ENCODE data around the gene SMIM44.
"Not testable (repeated sequence)": the region's sequence is repeated elsewhere in the genome, so short reads cannot be mapped to it uniquely, and the experiment has no call there.

Gene SMIM44

DNA sequence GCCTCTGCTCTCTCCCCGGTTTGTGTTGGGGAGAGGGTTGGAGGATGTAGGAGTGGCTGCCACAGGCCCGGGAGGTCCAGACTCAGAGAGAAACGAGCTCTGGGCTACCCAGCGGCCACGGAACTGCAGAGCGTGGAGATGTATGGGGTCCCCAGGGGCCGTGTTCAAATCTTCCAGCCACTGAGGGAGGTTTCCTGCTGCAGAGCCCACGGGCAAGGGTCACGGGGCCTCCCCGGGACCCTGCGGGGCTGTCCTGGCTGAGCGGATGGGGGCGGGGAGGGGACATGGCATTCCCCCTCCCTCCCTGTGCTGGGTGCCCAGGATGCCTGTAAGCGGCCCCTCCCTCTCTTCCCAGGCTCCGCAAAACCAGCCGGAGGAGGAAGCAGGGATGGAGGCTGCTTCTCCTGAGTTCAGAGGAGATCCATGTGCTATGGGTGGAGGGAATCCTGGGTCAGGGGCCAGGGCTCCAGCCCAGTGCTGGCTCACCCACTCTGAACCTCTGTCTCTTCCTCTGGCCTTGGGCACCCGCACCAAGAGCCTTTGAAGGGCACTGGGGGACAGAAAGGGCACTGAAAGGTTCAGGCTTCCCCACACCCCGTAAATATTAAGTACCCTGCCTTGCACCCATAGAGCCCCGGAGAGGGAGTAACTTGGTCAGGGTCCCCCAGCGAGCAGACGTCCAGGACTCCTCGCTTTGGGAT, 25.6 kb downstream of the SMIM44 start:
- no peak overlapping the region for H3K27ac Mint-ChIP-seq
- peaks cover 7% of the 10 kb centered on the region for H3K4me1 Mint-ChIP-seq
- CTCF ChIA-PET = no interaction called here

DNA sequence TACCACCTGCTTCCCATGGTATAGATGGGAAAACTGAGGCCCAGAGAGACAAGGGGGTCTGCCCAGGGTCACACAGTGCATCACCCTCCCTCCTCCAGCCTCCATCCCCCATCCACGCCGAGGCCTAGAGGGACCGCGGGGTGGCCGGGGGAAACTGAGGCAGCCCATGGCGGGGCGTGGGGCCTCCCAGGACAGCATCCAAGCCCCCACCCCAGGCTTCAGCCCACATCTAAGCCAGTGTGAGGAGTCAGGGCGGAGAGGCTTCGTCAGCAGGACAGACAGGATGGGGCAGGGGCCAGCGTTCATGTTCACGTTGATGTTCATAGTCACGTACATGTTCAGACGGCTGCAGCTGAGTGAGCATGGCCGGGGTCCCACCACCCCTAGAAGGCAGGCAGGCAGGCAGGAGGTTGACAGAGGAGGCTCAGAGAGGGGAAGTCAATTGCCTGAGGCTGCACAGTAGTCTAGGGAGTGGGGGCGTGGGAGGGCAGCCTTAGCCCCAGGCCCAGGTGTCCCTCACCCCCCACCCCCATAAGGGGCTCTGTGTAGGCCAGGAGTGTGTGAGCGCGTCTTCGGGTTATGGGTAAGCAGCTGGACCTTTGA, 26.2 kb downstream of the SMIM44 start:
- DNase-seq = no peak
- peaks cover 7% of the 10 kb centered on the region for H3K4me1 Mint-ChIP-seq
- no peak overlapping the region for H3K4me3 Mint-ChIP-seq
- no peaks in the 10 kb centered on the region for H3K27me3 Mint-ChIP-seq
- CTCF ChIA-PET = no interaction called here
- no peaks in the 10 kb centered on the region for H3K9me3 Mint-ChIP-seq
- H3K27ac Mint-ChIP-seq = no peak overlapping the region
- H3K36me3 Mint-ChIP-seq = no peaks in the 10 kb centered on the region

More for the DNA sequence above, 25.6 kb downstream of the SMIM44 start:
- H3K27me3 Mint-ChIP-seq = no peaks in the 10 kb centered on the region
- H3K4me3 Mint-ChIP-seq = no peak overlapping the region
- H3K9me3 Mint-ChIP-seq = no peaks in the 10 kb centered on the region
- H3K36me3 Mint-ChIP-seq = no peaks in the 10 kb centered on the region
- no peak for DNase-seq

DNA sequence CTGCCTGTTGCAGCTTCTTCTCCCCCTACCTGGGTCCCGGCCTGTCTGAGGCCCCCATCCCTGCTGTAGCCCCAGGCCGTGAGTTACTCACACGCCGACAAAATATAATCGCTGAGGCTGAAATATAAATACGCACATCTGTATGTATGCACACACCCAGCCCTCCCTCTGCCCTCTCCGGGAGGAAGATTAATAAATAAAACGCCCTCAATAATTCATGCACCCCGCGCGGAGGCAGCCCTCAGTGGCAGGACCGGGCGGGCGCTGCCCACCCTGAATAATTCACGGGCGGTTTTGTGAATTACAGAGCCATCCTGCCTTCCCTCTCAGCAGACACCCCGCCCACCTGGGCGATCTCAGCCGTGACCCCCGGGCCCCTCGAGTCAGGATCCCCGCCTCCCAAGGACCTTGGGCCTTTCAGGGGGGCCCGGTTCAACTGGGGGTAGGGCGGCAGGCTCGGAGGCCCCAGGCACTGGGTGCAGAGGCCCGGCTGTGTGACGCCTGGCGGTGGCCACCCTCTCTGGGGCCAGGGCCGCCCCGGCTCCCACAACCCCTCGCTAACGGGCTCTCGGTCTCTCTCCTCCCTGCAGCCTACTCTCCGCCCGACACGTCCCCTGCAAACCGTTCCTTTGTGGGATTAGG, 27.2 kb downstream of the SMIM44 start:
- CTCF ChIA-PET = no interaction called here
- peaks cover 7% of the 10 kb centered on the region for H3K4me1 Mint-ChIP-seq
- H3K27ac Mint-ChIP-seq = no peak overlapping the region
- H3K9me3 Mint-ChIP-seq = no peaks in the 10 kb centered on the region
- H3K36me3 Mint-ChIP-seq = no peaks in the 10 kb centered on the region
- no peak for DNase-seq
- H3K4me3 Mint-ChIP-seq = no peak overlapping the region
- H3K27me3 Mint-ChIP-seq = no peaks in the 10 kb centered on the region

DNA sequence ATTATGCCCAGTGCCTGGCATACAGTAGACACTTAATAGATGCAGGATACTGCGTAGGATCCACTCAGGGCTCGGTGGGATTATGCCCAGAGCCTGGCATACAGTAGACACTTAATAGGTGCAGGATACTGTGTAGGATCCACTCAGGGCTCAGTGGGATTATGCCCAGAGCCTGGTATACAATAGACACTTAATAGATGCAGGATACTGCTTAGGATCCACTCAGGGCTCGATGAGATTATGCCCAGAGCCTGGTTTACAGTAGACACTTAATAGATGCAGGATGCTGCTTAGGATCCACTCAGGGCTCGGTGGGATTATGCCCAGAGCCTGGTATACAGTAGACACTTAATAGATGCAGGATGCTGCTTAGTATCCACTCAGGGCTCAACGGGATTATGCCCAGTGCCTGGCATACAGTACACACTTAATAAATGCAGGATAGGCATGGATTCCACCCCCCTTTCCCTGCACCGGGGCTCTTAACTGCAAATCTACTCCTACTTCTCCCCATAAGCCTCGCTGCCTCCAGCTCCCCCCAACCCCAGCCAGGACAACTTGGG, 27.8 kb downstream of the SMIM44 start:
- no peaks in the 10 kb centered on the region for H3K9me3 Mint-ChIP-seq
- no peaks in the 10 kb centered on the region for H3K27me3 Mint-ChIP-seq
- H3K27ac Mint-ChIP-seq = no peak overlapping the region
- CTCF ChIA-PET = no interaction called here
- DNase-seq = no peak
- no peak overlapping the region for H3K4me3 Mint-ChIP-seq
- peaks cover 7% of the 10 kb centered on the region for H3K4me1 Mint-ChIP-seq
- H3K36me3 Mint-ChIP-seq = no peaks in the 10 kb centered on the region

DNA sequence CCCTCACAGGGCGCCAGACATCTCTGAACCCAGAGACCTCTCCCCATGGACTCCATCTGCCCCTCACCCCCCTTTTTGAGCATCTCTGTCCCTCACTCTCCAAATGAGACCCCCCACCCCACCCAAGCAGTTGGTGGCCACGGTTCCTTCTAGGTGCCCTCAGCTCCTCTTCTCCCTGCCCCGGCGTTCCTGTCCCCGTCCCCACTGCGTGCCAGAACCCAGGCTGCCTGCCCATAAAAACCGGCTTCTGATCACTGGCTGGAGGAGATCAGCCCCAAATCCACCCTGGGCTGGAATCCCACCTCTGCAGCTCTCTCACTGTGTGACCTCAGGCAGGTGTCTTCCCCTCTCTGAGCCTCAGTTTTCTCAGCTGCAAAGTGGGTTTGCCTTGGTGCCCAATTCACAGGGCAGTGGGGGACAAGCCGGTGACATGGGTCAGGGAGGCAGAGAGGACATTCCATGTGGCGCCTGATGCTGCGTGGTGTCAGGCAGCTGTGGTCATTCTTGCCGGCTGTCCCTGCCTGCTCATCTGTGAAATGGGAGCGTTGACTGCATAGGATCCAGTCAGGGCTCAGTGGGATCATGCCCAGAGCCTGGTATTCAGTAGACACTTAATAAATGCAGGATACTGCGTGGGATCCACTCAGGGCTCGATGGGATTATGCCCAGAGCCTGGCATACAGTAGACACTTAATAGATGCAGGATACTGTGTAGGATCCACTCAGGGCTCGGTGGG, 28.4 kb downstream of the SMIM44 start:
- Mint-ChIP-seq H3K9me3 (no peaks in the 10 kb centered on the region), H3K27ac (no peak overlapping the region), H3K27me3 (no peaks in the 10 kb centered on the region), H3K4me1 (peaks cover 7% of the 10 kb centered on the region), H3K4me3 (no peak overlapping the region), H3K36me3 (no peaks in the 10 kb centered on the region)
- no peak for DNase-seq
- CTCF ChIA-PET = no interaction called here

DNA sequence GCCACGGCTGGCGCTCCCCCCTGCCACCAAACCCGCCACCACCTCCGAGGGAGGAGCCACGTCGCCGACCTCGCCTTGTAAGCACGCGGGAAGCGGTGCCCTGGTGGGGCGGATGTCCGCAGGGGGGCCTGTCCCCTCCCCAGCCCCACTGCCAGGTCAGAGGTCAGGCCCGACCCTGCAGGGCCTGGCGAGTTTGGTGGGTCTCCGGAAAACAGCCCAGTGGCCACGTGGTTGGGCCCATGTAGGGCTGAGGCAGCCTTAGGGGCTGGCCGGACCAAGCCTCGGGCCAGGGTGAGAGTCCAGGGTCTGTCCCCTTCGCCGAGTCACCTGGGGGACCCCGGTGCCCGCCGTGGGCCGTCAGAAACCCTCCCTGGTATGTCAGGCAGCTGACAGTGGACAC, 29.4 kb downstream of the SMIM44 start:
- H3K9me3 Mint-ChIP-seq = no peaks in the 10 kb centered on the region
- no peaks in the 10 kb centered on the region for H3K36me3 Mint-ChIP-seq
- H3K27me3 Mint-ChIP-seq = no peaks in the 10 kb centered on the region
- CTCF ChIA-PET = no interaction called here
- H3K27ac Mint-ChIP-seq = no peak overlapping the region
- no peak for DNase-seq
- H3K4me3 Mint-ChIP-seq = no peak overlapping the region
- peaks cover 3% of the 10 kb centered on the region for H3K4me1 Mint-ChIP-seq

DNA sequence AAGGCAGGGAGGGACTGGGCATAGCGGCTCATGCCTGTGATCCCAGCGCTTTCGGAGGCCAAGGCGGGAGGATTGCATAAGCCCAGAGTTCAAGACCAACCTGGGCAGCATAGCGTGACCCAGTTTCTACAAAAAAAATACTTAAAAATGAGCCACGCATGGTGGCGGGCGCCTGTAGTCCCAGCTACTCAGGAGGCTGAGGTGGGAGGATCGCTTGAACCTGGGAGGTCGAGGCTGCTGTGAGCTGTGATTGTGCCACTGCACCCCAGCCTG, 30.4 kb downstream of the SMIM44 start:
- H3K27me3 Mint-ChIP-seq, H3K4me3 Mint-ChIP-seq, DNase-seq, CTCF ChIA-PET, H3K27ac Mint-ChIP-seq, H3K9me3 Mint-ChIP-seq, H3K4me1 Mint-ChIP-seq, H3K36me3 Mint-ChIP-seq: not testable (repeated sequence)

DNA sequence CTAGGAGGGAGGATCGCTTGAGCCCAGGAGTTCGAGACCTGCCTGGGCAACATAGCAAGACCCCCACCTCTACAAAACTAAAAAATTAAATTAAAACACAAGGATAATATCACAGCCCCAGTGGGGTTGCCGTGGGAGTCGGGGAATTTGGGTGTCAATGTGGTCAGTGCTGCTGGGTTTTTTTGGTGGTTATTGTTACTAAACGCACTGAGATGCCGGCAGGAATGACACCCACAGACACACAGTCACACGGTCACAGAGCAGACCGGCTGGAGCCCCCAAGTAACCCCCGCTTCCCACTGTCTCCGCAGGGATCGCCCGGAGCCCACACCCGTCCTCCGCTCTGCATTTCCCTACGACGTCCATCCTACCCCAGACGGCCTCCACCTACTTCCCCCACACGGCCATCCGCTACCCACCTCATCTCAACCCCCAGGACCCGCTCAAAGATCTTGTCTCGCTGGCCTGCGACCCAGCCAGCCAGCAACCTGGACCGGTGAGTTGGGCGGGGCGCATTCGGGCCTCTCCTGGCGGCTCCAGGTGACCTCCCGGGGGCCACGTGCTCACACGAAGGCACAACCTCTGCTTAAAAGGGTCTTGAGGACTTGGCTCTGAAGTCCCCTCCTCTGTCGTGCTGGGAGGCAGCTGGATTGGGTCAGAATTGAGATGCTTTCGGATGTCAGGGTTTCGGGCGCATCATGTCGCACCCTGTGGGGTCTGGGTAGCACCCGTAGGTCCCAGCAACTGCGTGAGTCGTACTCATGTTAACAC, 30.9 kb downstream of the SMIM44 start:
- no peak for DNase-seq
- H3K4me1 Mint-ChIP-seq = no peaks in the 10 kb centered on the region
- no peaks in the 10 kb centered on the region for H3K9me3 Mint-ChIP-seq
- CTCF ChIA-PET = no interaction called here
- H3K36me3 Mint-ChIP-seq = no peaks in the 10 kb centered on the region
- H3K27me3 Mint-ChIP-seq = no peaks in the 10 kb centered on the region
- no peak overlapping the region for H3K27ac Mint-ChIP-seq
- H3K4me3 Mint-ChIP-seq = no peak overlapping the region

DNA sequence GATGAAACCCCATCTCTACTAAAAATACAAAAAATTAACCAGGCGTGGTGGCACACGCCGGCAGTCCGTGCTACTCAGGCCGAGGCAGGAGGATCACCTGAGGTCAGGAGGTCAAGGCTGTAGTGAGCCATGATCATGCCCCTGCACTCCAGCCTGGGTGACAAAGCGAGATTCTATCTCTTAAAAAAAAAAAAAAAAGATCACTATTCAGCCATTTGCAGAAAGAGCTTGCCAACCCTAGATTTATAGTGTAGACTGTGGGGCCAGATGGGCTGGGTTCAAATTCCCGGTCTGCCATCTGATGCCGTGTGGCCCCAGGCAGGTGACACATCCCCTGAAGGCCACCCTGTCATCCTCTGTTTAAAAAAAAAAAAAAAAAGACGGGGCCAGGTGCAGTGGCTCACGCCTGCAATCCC, 31.8 kb downstream of the SMIM44 start:
- Mint-ChIP-seq H3K4me3 (no peak overlapping the region), H3K9me3 (no peaks in the 10 kb centered on the region), H3K27ac (no peak overlapping the region), H3K36me3 (no peaks in the 10 kb centered on the region), H3K27me3 (no peaks in the 10 kb centered on the region), H3K4me1 (no peaks in the 10 kb centered on the region)
- CTCF ChIA-PET = no interaction called here
- no peak for DNase-seq

DNA sequence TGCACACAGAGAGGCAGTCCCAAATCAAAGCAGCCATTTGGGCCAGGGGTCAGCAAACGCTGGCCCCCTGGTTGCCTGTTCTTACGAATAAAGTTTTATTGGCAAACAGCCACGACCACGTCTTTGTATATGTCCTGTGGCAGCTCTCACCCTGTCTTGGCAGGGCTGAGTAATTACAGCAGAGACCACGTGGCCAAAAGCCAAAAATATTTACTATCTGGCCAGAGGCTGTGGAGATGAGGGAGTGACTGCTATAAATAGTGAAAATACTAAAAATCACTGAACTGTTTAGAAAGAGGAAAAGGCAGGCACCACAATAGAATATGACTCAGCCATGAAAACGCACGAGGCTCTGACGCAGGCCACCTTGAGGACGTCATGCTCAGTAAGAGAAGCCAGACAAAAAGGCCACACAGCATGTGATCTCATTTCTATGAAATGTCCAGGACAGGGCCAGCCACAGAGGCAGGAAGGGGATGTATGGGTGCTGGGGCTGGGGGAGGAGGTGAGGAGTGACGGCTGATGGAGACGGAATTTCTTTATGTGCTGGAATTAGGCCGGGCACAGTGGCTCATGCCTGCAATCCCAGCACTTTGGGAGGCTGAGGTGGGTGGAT, 32.3 kb downstream of the SMIM44 start:
- CTCF ChIA-PET = no interaction called here
- Mint-ChIP-seq H3K9me3 (no peaks in the 10 kb centered on the region), H3K27me3 (no peaks in the 10 kb centered on the region), H3K4me3 (no peak overlapping the region), H3K4me1 (no peaks in the 10 kb centered on the region), H3K36me3 (no peaks in the 10 kb centered on the region), H3K27ac (no peak overlapping the region)
- no peak for DNase-seq

DNA sequence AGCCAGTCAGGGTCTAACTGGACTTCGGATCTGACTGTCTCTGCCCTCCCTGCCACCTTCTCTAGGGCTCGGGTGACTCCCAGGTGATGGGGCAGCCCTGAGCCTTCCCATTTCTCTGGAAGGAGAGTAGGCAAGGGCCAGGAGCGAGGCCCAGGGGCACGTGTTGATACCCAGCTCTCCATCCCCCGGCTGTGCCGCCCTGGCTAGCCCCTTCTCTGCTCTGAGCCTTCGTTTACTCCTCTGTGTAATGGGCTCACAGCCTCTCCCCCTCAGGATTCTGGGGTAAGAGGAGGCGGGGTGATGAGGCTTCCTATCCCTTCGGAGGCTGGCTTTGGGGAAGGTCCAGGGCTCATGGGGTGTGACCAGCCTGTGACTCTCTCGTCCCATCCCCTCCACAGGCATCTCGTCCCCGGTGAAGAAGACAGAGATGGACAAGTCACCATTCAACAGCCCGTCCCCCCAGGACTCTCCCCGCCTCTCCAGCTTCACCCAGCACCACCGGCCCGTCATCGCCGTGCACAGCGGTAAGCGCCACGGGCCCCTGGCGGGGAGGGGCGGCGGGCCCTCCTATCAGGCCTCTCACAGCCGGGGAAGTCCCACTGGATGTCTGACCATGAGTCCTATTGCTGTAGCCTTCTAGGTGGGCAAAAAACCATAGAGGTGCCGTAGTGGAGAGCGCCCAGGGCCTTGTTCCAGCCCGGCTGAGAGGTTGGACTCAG, 34.5 kb downstream of the SMIM44 start:
- Mint-ChIP-seq H3K27me3 (no peaks in the 10 kb centered on the region), H3K36me3 (no peaks in the 10 kb centered on the region), H3K4me3 (no peak overlapping the region), H3K9me3 (no peaks in the 10 kb centered on the region), H3K27ac (no peak overlapping the region), H3K4me1 (peaks cover 5% of the 10 kb centered on the region)
- CTCF ChIA-PET = interaction anchor here (0.6 kb wide), 1 partner anchor 387 kb away, joined by 3 read pairs; no protein-coding TSS in a partner anchor
- no peak for DNase-seq

DNA sequence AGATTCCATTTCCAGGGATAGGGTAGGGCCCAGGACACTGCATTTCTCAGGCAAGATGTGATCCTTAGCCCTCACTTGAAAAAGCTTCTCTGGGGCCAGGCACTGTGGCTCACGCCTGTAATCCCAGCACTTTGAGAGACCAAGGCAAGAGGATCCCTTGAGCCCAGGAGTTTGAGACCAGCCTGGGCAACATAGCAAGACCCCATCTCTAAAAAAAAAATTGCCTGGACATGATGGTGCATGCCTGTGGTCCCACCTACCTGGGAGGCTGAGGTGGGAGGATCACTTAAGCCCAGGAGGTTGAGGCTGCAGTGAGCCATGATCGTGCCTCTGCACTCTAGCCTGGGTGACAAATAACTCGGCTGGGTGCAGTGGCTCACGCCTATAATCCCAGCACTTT, 36.6 kb downstream of the SMIM44 start:
- H3K9me3 Mint-ChIP-seq, H3K4me1 Mint-ChIP-seq, H3K27ac Mint-ChIP-seq, H3K4me3 Mint-ChIP-seq, H3K27me3 Mint-ChIP-seq, DNase-seq, H3K36me3 Mint-ChIP-seq: not testable (repeated sequence)
- CTCF ChIA-PET = interaction anchor here (0.7 to 1.1 kb wide), 2 partner anchors 26 to 446 kb away, joined by 3 read pairs; no protein-coding TSS in a partner anchor

DNA sequence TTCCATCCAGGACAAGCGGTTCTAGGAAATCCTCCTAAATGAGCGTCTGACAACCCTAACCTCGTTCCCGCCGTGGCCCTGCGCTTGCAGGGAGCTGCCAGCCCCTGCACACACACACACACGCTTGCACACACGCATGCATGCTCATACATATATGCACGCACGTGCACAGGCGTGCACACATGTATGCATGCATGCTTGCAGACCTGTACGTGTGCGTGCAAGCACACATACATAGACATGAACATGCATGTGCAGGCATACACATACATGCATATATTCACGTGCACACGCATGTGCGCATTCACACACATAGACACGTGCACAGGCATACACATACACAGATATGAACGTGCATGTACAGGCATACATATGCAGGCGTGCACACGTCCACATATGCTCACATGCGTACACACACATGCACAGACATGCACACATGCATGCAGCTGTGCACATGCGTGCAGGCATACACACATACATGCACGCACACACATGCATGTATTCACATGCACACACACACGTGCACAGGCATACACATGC, 38.5 kb downstream of the SMIM44 start:
- Mint-ChIP-seq H3K27ac (no peak overlapping the region), H3K27me3 (no peaks in the 10 kb centered on the region), H3K36me3 (no peaks in the 10 kb centered on the region), H3K4me1 (peaks cover 10% of the 10 kb centered on the region), H3K4me3 (no peak overlapping the region), H3K9me3 (no peaks in the 10 kb centered on the region)
- CTCF ChIA-PET = no interaction called here
- DNase-seq = no peak

Measured in activated naive CD4-positive, alpha-beta T cell treated with anti-CD3 and anti-CD28 coated beads, Interleukin-2, amount 10 ng/mL, durations not matched to agents 7 days and 5 days (primary cell).